PFSK-1 (cell line): ENCODE data around the gene GABRA4.

Experiments used
- FOXP2 ChIP-seq: optimal IDR thresholded peaks from 2 replicates; pipeline ENCODE3; 2011; ENCODE audit warnings: borderline replicate concordance, control low read depth, inconsistent platforms; ENCODE audit not compliant: insufficient read depth; ENCODE audit errors: extremely low read length, extremely low read depth
- POLR2AphosphoS5 ChIP-seq: IDR thresholded peaks from 2 replicates; pipeline ENCODE4 v1.6.1; 2012; ENCODE audit warnings: low read depth, mild to moderate bottlenecking, control low read depth, low read length, moderate library complexity
- REST ChIP-seq, 2 experiments: IDR thresholded peaks; 2 replicates each; pipeline versions ENCODE4 v1.6.1 to v1.8.0; 2011 to 2012; ENCODE audit warnings: low read depth in 2 of 2, low read length in 2 of 2, control low read depth in 1 of 2, inconsistent platforms in 1 of 2, mild to moderate bottlenecking in 1 of 2, moderate library complexity in 1 of 2; ENCODE audit not compliant: insufficient read depth in 1 of 2
- SIN3A ChIP-seq: IDR thresholded peaks from 2 replicates; pipeline ENCODE4 v1.6.1; 2012; ENCODE audit warnings: mild to moderate bottlenecking, low read length, moderate library complexity, borderline replicate concordance; ENCODE audit not compliant: insufficient read depth
- TAF1 ChIP-seq: IDR thresholded peaks from 2 replicates; pipeline ENCODE4 v1.6.1; 2012; ENCODE audit warnings: low read length, control low read depth, borderline replicate concordance; ENCODE audit not compliant: insufficient read depth

GABRA4 gene

GRCh38 chr4:46984781-46985180 lies 8.6 kb downstream of the GABRA4 start:
- TF ChIP-seq SIN3A (no peak), TAF1 (no peak), FOXP2 (no peak), POLR2AphosphoS5 (no peak), REST (IDR thresholded peaks at IDR 0.05; ENCODE audit: insufficient read depth in 1 of 2, low read depth in 2 of 2, low read length in 2 of 2) (no peak)

GRCh38 chr4:46980851-46981250 lies 12.5 kb downstream of the GABRA4 start:
- TF ChIP-seq FOXP2 (no peak), POLR2AphosphoS5 (no peak), TAF1 (no peak), REST (IDR thresholded peaks at IDR 0.05; ENCODE audit: insufficient read depth in 1 of 2, low read depth in 2 of 2, low read length in 2 of 2) (no peak), SIN3A (no peak)

- TF ChIP-seq FOXP2 (no peak), SIN3A (no peak), REST (IDR thresholded peaks at IDR 0.05; ENCODE audit: insufficient read depth in 1 of 2, low read depth in 2 of 2, low read length in 2 of 2) (no peak), TAF1 (no peak), POLR2AphosphoS5 (no peak)
These were observed 13.7 kb downstream of the GABRA4 start for GRCh38 chr4:46979726-46980125.

GRCh38 chr4:46979283-46979682 lies 14.1 kb downstream of the GABRA4 start:
- TF ChIP-seq FOXP2, result no peak
- TF ChIP-seq TAF1, result no peak
- TF ChIP-seq REST (IDR thresholded peaks at IDR 0.05; ENCODE audit: insufficient read depth in 1 of 2, low read depth in 2 of 2, low read length in 2 of 2), result no peak
- TF ChIP-seq POLR2AphosphoS5, result no peak
- no peak for TF ChIP-seq SIN3A

DNA sequence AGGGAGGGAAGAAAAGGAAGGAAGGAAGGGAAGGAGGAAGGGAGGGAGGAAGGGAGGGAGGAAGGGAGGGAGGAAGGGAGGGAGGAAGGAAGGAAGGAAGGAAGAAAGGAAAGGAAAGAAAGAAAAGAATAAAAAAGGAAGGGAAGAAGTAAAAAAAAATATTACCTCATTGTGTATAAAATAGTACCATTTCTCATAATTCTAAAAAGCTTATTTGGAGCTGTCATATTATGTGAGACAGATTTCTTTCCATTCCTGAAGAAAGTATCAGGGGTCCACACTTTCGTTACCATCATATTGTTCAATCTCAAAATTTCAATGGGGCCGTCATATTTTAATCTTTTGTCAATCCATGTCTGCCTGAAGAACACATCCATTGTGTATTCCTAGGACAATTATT lies 16.1 kb downstream of the GABRA4 start:
- TF ChIP-seq SIN3A (no peak), FOXP2 (no peak), REST (IDR thresholded peaks at IDR 0.05; ENCODE audit: insufficient read depth in 1 of 2, low read depth in 2 of 2, low read length in 2 of 2) (no peak), POLR2AphosphoS5 (no peak), TAF1 (no peak)
